ENCODE results near the gene GPX4.
A peak's percentile ranks its signal among the peaks of the same experiment; 100 is the strongest.

The GPX4 gene

DNA sequence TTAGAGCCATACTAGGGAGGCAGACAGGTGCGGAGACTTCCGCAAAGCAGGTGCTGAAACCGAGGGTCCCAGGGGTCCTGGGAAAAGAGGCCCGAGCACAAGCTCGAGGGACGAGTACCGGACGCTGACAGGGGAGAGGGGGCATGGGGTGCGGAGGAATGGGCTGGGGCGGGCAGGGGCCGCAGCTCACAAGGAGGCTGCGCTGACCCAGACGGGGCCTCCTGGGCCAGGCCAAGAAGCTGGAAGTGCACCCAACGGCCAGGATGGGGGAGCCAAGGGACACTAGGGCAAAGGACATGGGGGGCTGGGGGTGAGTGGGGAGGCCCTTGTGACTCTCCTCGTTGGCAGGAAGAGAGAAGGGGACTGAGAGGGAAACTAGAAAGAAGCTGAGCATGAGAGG lies 10.5 kb upstream of the GPX4 start:
- H4K20me1 ChIP-seq (ENCODE audit: insufficient read depth, low read length, poor library complexity, severe bottlenecking), result peaks cover 22% of the 10 kb centered on the region
- H3K9me2 ChIP-seq (replicated peaks; ENCODE audit: low read depth, low read length), result no peaks in the 10 kb centered on the region
- H3K4me3 ChIP-seq (ENCODE audit: low read length, poor library complexity, severe bottlenecking), result peak overlapping the region; percentile 99
- H3F3A ChIP-seq (ENCODE audit: low read depth), result no peaks in the 10 kb centered on the region
- H3K9me3 ChIP-seq (ENCODE audit: insufficient read depth, low read depth, low read length), result no peaks in the 10 kb centered on the region
- H3K27me3 ChIP-seq (ENCODE audit: insufficient read depth, low read length, poor library complexity, severe bottlenecking), result no peaks in the 10 kb centered on the region
- TF ChIP-seq, protein P1, sequence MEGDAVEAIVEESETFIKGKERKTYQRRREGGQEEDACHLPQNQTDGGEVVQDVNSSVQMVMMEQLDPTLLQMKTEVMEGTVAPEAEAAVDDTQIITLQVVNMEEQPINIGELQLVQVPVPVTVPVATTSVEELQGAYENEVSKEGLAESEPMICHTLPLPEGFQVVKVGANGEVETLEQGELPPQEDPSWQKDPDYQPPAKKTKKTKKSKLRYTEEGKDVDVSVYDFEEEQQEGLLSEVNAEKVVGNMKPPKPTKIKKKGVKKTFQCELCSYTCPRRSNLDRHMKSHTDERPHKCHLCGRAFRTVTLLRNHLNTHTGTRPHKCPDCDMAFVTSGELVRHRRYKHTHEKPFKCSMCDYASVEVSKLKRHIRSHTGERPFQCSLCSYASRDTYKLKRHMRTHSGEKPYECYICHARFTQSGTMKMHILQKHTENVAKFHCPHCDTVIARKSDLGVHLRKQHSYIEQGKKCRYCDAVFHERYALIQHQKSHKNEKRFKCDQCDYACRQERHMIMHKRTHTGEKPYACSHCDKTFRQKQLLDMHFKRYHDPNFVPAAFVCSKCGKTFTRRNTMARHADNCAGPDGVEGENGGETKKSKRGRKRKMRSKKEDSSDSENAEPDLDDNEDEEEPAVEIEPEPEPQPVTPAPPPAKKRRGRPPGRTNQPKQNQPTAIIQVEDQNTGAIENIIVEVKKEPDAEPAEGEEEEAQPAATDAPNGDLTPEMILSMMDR (conservative IDR thresholded peaks at IDR 0.05; ENCODE audit: low read length), result no peak
- no peak for TF ChIP-seq EZH2phosphoT487 (IDR thresholded peaks at IDR 0.05; ENCODE audit: borderline replicate concordance)
- peaks cover 22% of the 10 kb centered on the region for H3K4me1 ChIP-seq (ENCODE audit: insufficient read depth, low read length, poor library complexity, severe bottlenecking)
- peaks cover 26% of the 10 kb centered on the region; the same call in 1 of the 2 replicates for H3K36me3 ChIP-seq (ENCODE audit: insufficient read depth, low read length)
- no peak overlapping the region for H2AFZ ChIP-seq (ENCODE audit: low read length)
- peak overlapping the region; percentile 91 for H3K9ac ChIP-seq (ENCODE audit: low read depth, low read length, poor library complexity, severe bottlenecking)
- peaks cover 38% of the 10 kb centered on the region for H3K79me2 ChIP-seq (ENCODE audit: insufficient read depth, low read length)
- peak overlapping the region; percentile 100 for H3K4me2 ChIP-seq (ENCODE audit: low read depth, low read length, poor library complexity, severe bottlenecking)

DNA sequence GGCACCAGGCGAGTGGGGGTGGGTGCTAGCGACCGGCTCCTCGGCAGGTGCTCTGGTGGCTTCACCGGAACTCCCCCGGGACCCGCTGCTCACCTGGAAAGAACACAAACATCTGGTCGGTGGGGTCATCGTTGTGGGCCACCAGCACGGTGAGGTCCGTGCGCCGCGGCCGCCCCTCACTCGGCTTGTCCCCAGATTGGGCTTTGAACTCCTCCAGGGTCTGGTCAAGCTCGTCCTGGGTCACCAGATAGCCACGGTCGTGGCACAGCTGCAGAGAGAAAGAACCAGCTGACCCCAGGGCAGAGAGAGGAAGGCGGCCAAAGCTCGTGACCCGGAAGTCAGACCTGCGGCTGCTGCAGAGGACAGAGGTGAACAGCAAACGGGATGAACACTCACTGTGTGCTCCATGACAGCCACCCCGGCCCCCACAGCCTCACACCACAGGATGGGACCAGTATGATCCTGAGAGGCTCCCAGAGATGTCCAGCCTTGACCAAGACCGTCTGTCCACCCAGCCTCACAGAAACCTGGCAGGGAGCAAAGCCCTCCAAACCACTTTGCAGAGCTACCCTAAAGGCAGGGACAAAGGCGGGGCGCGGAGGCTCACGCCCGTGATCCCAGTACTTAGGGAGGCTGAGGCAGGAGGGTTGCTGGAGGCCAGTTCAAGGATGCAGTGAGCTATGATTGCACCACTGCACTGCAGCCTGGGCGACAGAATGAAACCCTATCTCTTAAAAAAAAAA lies 9.8 kb upstream of the GPX4 start:
- H3K36me3 ChIP-seq (ENCODE audit: insufficient read depth, low read length), result peaks cover 23% of the 10 kb centered on the region; the same call in 1 of the 2 replicates
- no peaks in the 10 kb centered on the region for H3K27me3 ChIP-seq (ENCODE audit: insufficient read depth, low read length, poor library complexity, severe bottlenecking)
- H4K20me1 ChIP-seq (ENCODE audit: insufficient read depth, low read length, poor library complexity, severe bottlenecking), result peaks cover 22% of the 10 kb centered on the region
- no peaks in the 10 kb centered on the region for H3F3A ChIP-seq (ENCODE audit: low read depth)
- peak overlapping the region; percentile 99 for H3K4me3 ChIP-seq (ENCODE audit: low read length, poor library complexity, severe bottlenecking)
- H3K9me3 ChIP-seq (ENCODE audit: insufficient read depth, low read depth, low read length), result no peaks in the 10 kb centered on the region
- H3K9me2 ChIP-seq (replicated peaks; ENCODE audit: low read depth, low read length), result no peaks in the 10 kb centered on the region
- H2AFZ ChIP-seq (ENCODE audit: low read length), result no peak overlapping the region
- H3K79me2 ChIP-seq (ENCODE audit: insufficient read depth, low read length), result peaks cover 38% of the 10 kb centered on the region
- TF ChIP-seq EZH2phosphoT487 (IDR thresholded peaks at IDR 0.05; ENCODE audit: borderline replicate concordance), result no peak
- TF ChIP-seq, protein P1 (conservative IDR thresholded peaks at IDR 0.05; ENCODE audit: low read length), result no peak
- peaks cover 22% of the 10 kb centered on the region for H3K4me1 ChIP-seq (ENCODE audit: insufficient read depth, low read length, poor library complexity, severe bottlenecking)
- H3K9ac ChIP-seq (ENCODE audit: low read depth, low read length, poor library complexity, severe bottlenecking), result peak overlapping the region; percentile 91
- peak overlapping the region; percentile 100 for H3K4me2 ChIP-seq (ENCODE audit: low read depth, low read length, poor library complexity, severe bottlenecking)

DNA sequence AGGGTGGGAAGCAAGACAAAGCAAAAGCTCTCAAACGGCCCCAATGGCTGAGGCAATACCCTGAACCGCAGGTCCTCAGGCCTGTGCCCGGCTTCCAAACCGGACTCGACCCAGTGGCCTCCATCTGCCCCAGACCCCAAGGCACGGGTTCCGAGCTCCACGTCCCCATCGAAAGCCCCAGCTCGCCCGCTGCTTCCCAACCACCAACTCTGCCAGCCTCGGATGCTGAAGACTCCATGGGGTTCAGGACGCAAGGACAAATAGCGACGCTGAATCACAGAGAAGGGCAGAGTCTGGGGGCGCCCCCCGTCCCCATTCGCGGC lies 9.2 kb upstream of the GPX4 start:
- peak overlapping the region; percentile 100 for H3K4me2 ChIP-seq (ENCODE audit: low read depth, low read length, poor library complexity, severe bottlenecking)
- no peaks in the 10 kb centered on the region for H3K9me3 ChIP-seq (ENCODE audit: insufficient read depth, low read depth, low read length)
- H3K4me3 ChIP-seq (ENCODE audit: low read length, poor library complexity, severe bottlenecking), result peak overlapping the region; percentile 99
- no peak overlapping the region for H2AFZ ChIP-seq (ENCODE audit: low read length)
- H3K9me2 ChIP-seq (replicated peaks; ENCODE audit: low read depth, low read length), result no peaks in the 10 kb centered on the region
- no peak for TF ChIP-seq EZH2phosphoT487 (IDR thresholded peaks at IDR 0.05; ENCODE audit: borderline replicate concordance)
- TF ChIP-seq, protein P1 (conservative IDR thresholded peaks at IDR 0.05; ENCODE audit: low read length), result no peak
- H3K27me3 ChIP-seq (ENCODE audit: insufficient read depth, low read length, poor library complexity, severe bottlenecking), result no peaks in the 10 kb centered on the region
- H4K20me1 ChIP-seq (ENCODE audit: insufficient read depth, low read length, poor library complexity, severe bottlenecking), result peaks cover 22% of the 10 kb centered on the region
- peak overlapping the region; percentile 91 for H3K9ac ChIP-seq (ENCODE audit: low read depth, low read length, poor library complexity, severe bottlenecking)
- H3K36me3 ChIP-seq (ENCODE audit: insufficient read depth, low read length), result peaks cover 17% of the 10 kb centered on the region; the same call in 1 of the 2 replicates
- peaks cover 22% of the 10 kb centered on the region for H3K4me1 ChIP-seq (ENCODE audit: insufficient read depth, low read length, poor library complexity, severe bottlenecking)
- peaks cover 38% of the 10 kb centered on the region for H3K79me2 ChIP-seq (ENCODE audit: insufficient read depth, low read length)
- H3F3A ChIP-seq (ENCODE audit: low read depth), result no peaks in the 10 kb centered on the region
